Lung (tissue), 12 donors: ENCODE results near the gene ATG2B. TPM values are rescaled to one million over a fixed set of nuclear protein-coding genes. Genes with fewer than 3 reads are reported as not detected.

Experiments
- ATAC-seq: fragments of 200-7000 bp; cut with Tn5 transposase; one replicate; pipeline ENCODE4 v1.9.1; 2020; ENCODE audit warnings: moderate number of reproducible peaks; ENCODE audit not compliant: insufficient read depth, low FRiP score
- DNase-seq, 3 donors: peaks; one replicate each; pipeline ENCODE4 v3.0.0-alpha.2; 2013 to 2017
- H3K27ac ChIP-seq, 2 donors: one replicate each; pipeline ENCODE4 v1.5.1; 2013; ENCODE audit warnings: mild to moderate bottlenecking in 2 of 2, moderate library complexity in 2 of 2, control low read depth in 1 of 2, inconsistent platforms in 1 of 2, low read depth in 1 of 2, low read length in 1 of 2
- H3K27me3 ChIP-seq, 3 donors: one replicate each; pipeline ENCODE4 v1.5.1; 2013; ENCODE audit warnings: low read length in 2 of 3; ENCODE audit not compliant: control insufficient read depth in 3 of 3, insufficient read depth in 3 of 3
- H3K36me3 ChIP-seq, 4 donors: one replicate each; pipeline ENCODE4 v1.5.1; 2013; ENCODE audit warnings: low read length in 4 of 4, mild to moderate bottlenecking in 1 of 4, moderate library complexity in 1 of 4; ENCODE audit not compliant: control insufficient read depth in 4 of 4, insufficient read depth in 4 of 4
- H3K4me1 ChIP-seq, 5 donors: one replicate each; pipeline ENCODE4 v1.5.1; 2013; ENCODE audit warnings: low read length in 5 of 5, mild to moderate bottlenecking in 2 of 5, moderate library complexity in 1 of 5; ENCODE audit not compliant: control insufficient read depth in 5 of 5, insufficient read depth in 5 of 5
- H3K4me3 ChIP-seq: one replicate; pipeline ENCODE4 v1.5.1; 2013; ENCODE audit warnings: mild to moderate bottlenecking, control low read depth, moderate library complexity
- H3K9ac ChIP-seq, 2 donors: one replicate each; pipeline ENCODE4 v1.5.1; 2013; ENCODE audit warnings: low read length in 2 of 2, control low read depth in 1 of 2; ENCODE audit not compliant: insufficient read depth in 1 of 2
- H3K9me3 ChIP-seq, 4 donors: one replicate each; pipeline ENCODE4 v1.5.1; 2013; ENCODE audit warnings: low read length in 3 of 4, mild to moderate bottlenecking in 1 of 4, moderate library complexity in 1 of 4; ENCODE audit not compliant: control insufficient read depth in 4 of 4, insufficient read depth in 3 of 4
- CTCF ChIP-seq: IDR thresholded peaks from 2 replicates; pipeline ENCODE4 v1.5.1; 2012; ENCODE audit warnings: mild to moderate bottlenecking; ENCODE audit errors: control extremely low read depth, extremely low read depth
- WGBS, 2 donors: extraction: QIAGEN DNeasy Blood & Tissue Kit; methylation state at CpG; one replicate each; pipeline ENCODE4 v1.1.7; 2013; 5-methylcytosine and 5-hydroxymethylcytosine counted together
- polyA plus RNA-seq, 2 donors: library from polyadenylated mRNA; stranded (reverse); fragments of 200-250 nt; gene quantifications; one replicate each; pipeline ENCODE4 v1.2.1, GENCODE V29; 2013
- total RNA-seq, 2 donors: library from RNA; depleted of rRNA in 1 of 2; stranded (reverse); fragments of >200 nt in 1 of 2; gene quantifications; one replicate each; pipeline ENCODE4 v1.2.1, GENCODE V29; 2014 to 2021
- donor health status: control.
- donor health status: control.
- donor health status: Bipolar disorder and iron deficiency.
- donor health status: healthy.
- donor health status: DM: yes; HTN: yes; CAD: no.

ATG2B gene
- total and polyA plus RNA-seq, 4 donors: 3.6 to 64.3 (median 13.2) TPM

- Histone ChIP-seq H3K27me3 (peaks cover 0 to 2% (median 0%) of the 10 kb centered on the region in 3 donors), H3K9ac (no peak overlapping the region), H3K9me3 (peaks cover 0 to 1% (median 0%) of the 10 kb centered on the region in 4 donors), H3K4me3 (no peak overlapping the region), H3K36me3 (no peaks in the 10 kb centered on the region), H3K4me1 (peaks cover 0 to 5% (median 0%) of the 10 kb centered on the region in 5 donors), H3K27ac (no peak overlapping the region)
- WGBS, 2 donors: 90 to 93% methylated on average over 5 of the region's 5 CpGs
- DNase-seq (no peak), ATAC-seq (no peak)
- no peak for TF ChIP-seq CTCF
These were observed 37.4 kb upstream of the ATG2B start for GRCh38 chr14:96400495-96400894.

- peaks cover 0 to 1% (median 0%) of the 10 kb centered on the region in 4 donors for H3K9me3 ChIP-seq
- 85 to 90% methylated on average over 9 of the region's 9 CpGs for WGBS, 2 donors
- H3K4me1 ChIP-seq: peaks cover 0 to 5% (median 0%) of the 10 kb centered on the region in 5 donors
- DNase-seq (no peak), ATAC-seq (no peak)
- TF ChIP-seq CTCF: no peak
- H3K27me3 ChIP-seq: peaks cover 0 to 4% (median 0%) of the 10 kb centered on the region in 3 donors
- no peak overlapping the region for H3K4me3 ChIP-seq
- no peaks in the 10 kb centered on the region for H3K36me3 ChIP-seq
- no peak overlapping the region for H3K9ac ChIP-seq
- H3K27ac ChIP-seq: no peak overlapping the region
These were observed 36.3 kb upstream of the ATG2B start for GRCh38 chr14:96399405-96399804.

GRCh38 chr14:96398921-96399320 is 35.8 kb upstream of the ATG2B start:
- WGBS, 2 donors: 85 to 92% methylated on average over 5 of the region's 5 CpGs
- ATAC-seq (no peak), DNase-seq (no peak)
- Histone ChIP-seq H3K4me3 (no peak overlapping the region), H3K36me3 (no peaks in the 10 kb centered on the region), H3K9me3 (peaks cover 0 to 1% (median 0%) of the 10 kb centered on the region in 4 donors), H3K9ac (no peak overlapping the region), H3K27ac (no peak overlapping the region), H3K4me1 (peaks cover 0 to 5% (median 0%) of the 10 kb centered on the region in 5 donors), H3K27me3 (peaks cover 0 to 4% (median 0%) of the 10 kb centered on the region in 3 donors)
- no peak for TF ChIP-seq CTCF

- Histone ChIP-seq H3K9ac (no peak overlapping the region), H3K36me3 (no peaks in the 10 kb centered on the region), H3K4me3 (no peak overlapping the region), H3K27ac (no peak overlapping the region), H3K9me3 (peaks cover 0 to 1% (median 0%) of the 10 kb centered on the region in 4 donors), H3K27me3 (peaks cover 0 to 4% (median 0%) of the 10 kb centered on the region in 3 donors), H3K4me1 (peaks cover 0 to 2% (median 0%) of the 10 kb centered on the region in 5 donors)
- no peak for ATAC-seq
- WGBS, 2 donors: 91 to 93% methylated on average over 8 of the region's 8 CpGs
- TF ChIP-seq CTCF: no peak
- DNase-seq: no peak
These were observed 35.3 kb upstream of the ATG2B start for GRCh38 chr14:96398432-96398831.
